IMR-90 (cell line): ENCODE measurements around the gene SCFD2. TPM values are rescaled to one million over a fixed set of nuclear protein-coding genes. Genes with fewer than 3 reads are reported as not detected.

ENCODE experiments used
- ATAC-seq: fragments of 200-7000 bp; cut with Tn5 transposase; 2 replicates; pipeline ENCODE4 v1.9.1; 2020; ENCODE audit warnings: low read depth, mild to moderate bottlenecking, moderate library complexity
- BruUV-seq: library from RNA; stranded (reverse); fragments of 400-500 nt; replicated peaks from 2 replicates; lab custom pipeline; 2021; lab: Mats Ljungman, UMichigan
- CTCF ChIA-PET: fragments of 300-600 bp; formaldehyde crosslinking; extraction: SDS; loops from one replicate; lab custom pipeline; 2021; ENCODE audit warnings: antibody characterized with exemption; lab: Yijun Ruan, JAX
- POLR2A ChIA-PET: fragments of 300-600 bp; sonication (Branson Sonifier 250); formaldehyde crosslinking; loops from one replicate; lab custom pipeline; 2022; ENCODE audit warnings: antibody characterized with exemption; ENCODE audit not compliant: unreplicated experiment; lab: Charles Lee
- DNase-seq: peaks from one replicate; pipeline ENCODE4 v3.0.0; 2013
- H2AFZ ChIP-seq: replicated peaks from 2 replicates; pipeline ENCODE3; 2013; ENCODE audit warnings: low read length, mild to moderate bottlenecking; ENCODE audit not compliant: poor library complexity
- H2AK5ac ChIP-seq: 2 replicates; pipeline ENCODE4 v1.6.1; 2013; ENCODE audit warnings: low read depth, low read length, inconsistent platforms
- H2AK9ac ChIP-seq: replicated peaks from 2 replicates; pipeline ENCODE3; 2013; ENCODE audit warnings: mild to moderate bottlenecking, low read depth, low read length, moderate library complexity; ENCODE audit not compliant: poor library complexity
- H2BK120ac ChIP-seq: 2 replicates; pipeline ENCODE4 v1.6.1; 2013; ENCODE audit warnings: low read depth, low read length, inconsistent platforms
- H2BK15ac ChIP-seq: 3 replicates; pipeline ENCODE4 v1.6.1; 2013; ENCODE audit warnings: low read depth, low read length, inconsistent platforms
- H2BK20ac ChIP-seq: 2 replicates; pipeline ENCODE4 v1.6.1; 2013; ENCODE audit warnings: low read depth, mild to moderate bottlenecking, inconsistent platforms, low read length, moderate library complexity
- H2BK5ac ChIP-seq: 2 replicates; pipeline ENCODE4 v1.6.1; 2013; ENCODE audit warnings: mild to moderate bottlenecking, low read depth, low read length, inconsistent platforms; ENCODE audit not compliant: poor library complexity, severe bottlenecking
- H3K14ac ChIP-seq: replicated peaks from 2 replicates; pipeline ENCODE4 v1.6.1; 2013; ENCODE audit warnings: low read depth, low read length, inconsistent platforms
- H3K18ac ChIP-seq: 2 replicates; pipeline ENCODE4 v1.6.1; 2013; ENCODE audit warnings: low read depth, low read length, control low read depth
- H3K23ac ChIP-seq: 2 replicates; pipeline ENCODE4 v1.6.1; 2013; ENCODE audit warnings: low read depth, low read length, inconsistent platforms
- H3K27ac ChIP-seq: 2 replicates; pipeline ENCODE4 v1.5.1; 2013; ENCODE audit warnings: mild to moderate bottlenecking, control low read depth, low read length; ENCODE audit not compliant: insufficient read depth
- H3K27me3 ChIP-seq: 2 replicates; pipeline ENCODE4 v1.6.1; 2013; ENCODE audit warnings: low read length; ENCODE audit not compliant: control insufficient read depth, insufficient read depth
- H3K36me3 ChIP-seq: 2 replicates; pipeline ENCODE4 v1.6.1; 2013; ENCODE audit warnings: low read length, mixed read lengths; ENCODE audit not compliant: control insufficient read depth, insufficient read depth
- H3K4ac ChIP-seq: 2 replicates; pipeline ENCODE4 v1.6.1; 2013; ENCODE audit warnings: low read depth, low read length, inconsistent platforms
- H3K4me1 ChIP-seq: 2 replicates; pipeline ENCODE4 v1.6.1; 2013; ENCODE audit warnings: low read length, mixed read lengths; ENCODE audit not compliant: control insufficient read depth, insufficient read depth
- H3K4me2 ChIP-seq: 2 replicates; pipeline ENCODE4 v1.6.1; 2013; ENCODE audit warnings: low read depth, mild to moderate bottlenecking, control low read depth, low read length, moderate library complexity
- H3K4me3 ChIP-seq: 2 replicates; pipeline ENCODE4 v1.5.1; 2013; ENCODE audit warnings: low read depth, mild to moderate bottlenecking, control low read depth, low read length, moderate library complexity; ENCODE audit not compliant: insufficient read depth
- H3K56ac ChIP-seq: 2 replicates; pipeline ENCODE4 v1.6.1; 2013; ENCODE audit warnings: low read length, inconsistent platforms; ENCODE audit not compliant: insufficient read depth; ENCODE audit errors: extremely low read depth
- H3K79me1 ChIP-seq, 2 experiments: 2 replicates each; pipeline ENCODE4 v1.6.1; 2013; ENCODE audit warnings: low read length in 2 of 2, inconsistent platforms in 1 of 2, low read depth in 1 of 2
- H3K9ac ChIP-seq: 2 replicates; pipeline ENCODE4 v1.6.1; 2013; ENCODE audit warnings: low read depth, low read length, control low read depth
- H3K9me1 ChIP-seq: 2 replicates; pipeline ENCODE4 v1.6.1; 2013; ENCODE audit warnings: low read length, inconsistent platforms; ENCODE audit not compliant: insufficient read depth
- H3K9me3 ChIP-seq: 2 replicates; pipeline ENCODE4 v1.6.1; 2013; ENCODE audit warnings: low read length; ENCODE audit not compliant: control insufficient read depth, insufficient read depth
- H4K20me1 ChIP-seq: 2 replicates; pipeline ENCODE4 v1.6.1; 2013; ENCODE audit warnings: low read length, inconsistent platforms; ENCODE audit not compliant: insufficient read depth
- H4K5ac ChIP-seq: 2 replicates; pipeline ENCODE4 v1.6.1; 2013; ENCODE audit warnings: mild to moderate bottlenecking, low read depth, low read length, control low read depth
- H4K8ac ChIP-seq, 2 experiments: 2 replicates each; pipeline ENCODE4 v1.6.1; 2013; ENCODE audit warnings: low read depth in 2 of 2, low read length in 2 of 2, control low read depth in 1 of 2, inconsistent platforms in 1 of 2
- H4K91ac ChIP-seq: 2 replicates; pipeline ENCODE4 v1.6.1; 2013; ENCODE audit warnings: low read depth, low read length, inconsistent platforms; ENCODE audit not compliant: insufficient read depth
- BHLHE40 ChIP-seq: fragments of 150-350 bp; IDR thresholded peaks from 2 replicates; pipeline ENCODE4 v1.6.1; 2016; ENCODE audit warnings: mild to moderate bottlenecking, low read depth, low read length
- CEBPB ChIP-seq: IDR thresholded peaks from 2 replicates; pipeline ENCODE4 v1.6.1; 2012; ENCODE audit warnings: low read depth, low read length, improper control_type of control experiment
- CHD1 ChIP-seq: IDR thresholded peaks from 2 replicates; pipeline ENCODE4 v1.6.1; 2012; ENCODE audit warnings: low read depth, low read length, improper control_type of control experiment
- CTCF ChIP-seq: conservative IDR thresholded peaks from 2 replicates; pipeline ENCODE4 v1.5.1; 2012; ENCODE audit warnings: mild to moderate bottlenecking, low read depth, low read length, improper control_type of control experiment
- FOS ChIP-seq: fragments of 150-350 bp; IDR thresholded peaks from 2 replicates; pipeline ENCODE4 v1.6.1; 2016; ENCODE audit warnings: low read depth, low read length
- MAFK ChIP-seq: IDR thresholded peaks from 2 replicates; pipeline ENCODE4 v1.6.1; 2012; ENCODE audit warnings: low read depth, low read length, improper control_type of control experiment
- MAZ ChIP-seq: IDR thresholded peaks from 2 replicates; pipeline ENCODE4 v1.6.1; 2012; ENCODE audit warnings: low read depth, mild to moderate bottlenecking, low read length, improper control_type of control experiment, moderate library complexity, borderline replicate concordance
- MXI1 ChIP-seq: IDR thresholded peaks from 2 replicates; pipeline ENCODE4 v1.6.1; 2012; ENCODE audit warnings: low read depth, mild to moderate bottlenecking, low read length, moderate library complexity, borderline replicate concordance
- NFE2L2 ChIP-seq: fragments of 150-350 bp; IDR thresholded peaks from 2 replicates; pipeline ENCODE4 v1.6.1; 2016; ENCODE audit warnings: low read depth, mild to moderate bottlenecking, low read length
- POLR2A ChIP-seq: IDR thresholded peaks from 2 replicates; pipeline ENCODE4 v1.6.1; 2012; ENCODE audit warnings: mild to moderate bottlenecking, low read depth, low read length
- RAD21 ChIP-seq: IDR thresholded peaks from 2 replicates; pipeline ENCODE4 v1.6.1; 2012; ENCODE audit warnings: low read length, improper control_type of control experiment
- RCOR1 ChIP-seq: IDR thresholded peaks from 2 replicates; pipeline ENCODE4 v1.6.1; 2012; ENCODE audit warnings: mild to moderate bottlenecking, low read length, improper control_type of control experiment; ENCODE audit not compliant: insufficient replicate concordance
- RFX5 ChIP-seq: IDR thresholded peaks from 2 replicates; pipeline ENCODE4 v1.8.0; 2012; ENCODE audit warnings: low read depth, mild to moderate bottlenecking, low read length, moderate library complexity
- SMC3 ChIP-seq: fragments of 150-350 bp; IDR thresholded peaks from 2 replicates; pipeline ENCODE4 v1.6.1; 2016; ENCODE audit warnings: low read depth, mild to moderate bottlenecking, antibody characterized with exemption, low read length, moderate library complexity
- USF2 ChIP-seq: fragments of 150-350 bp; IDR thresholded peaks from 2 replicates; pipeline ENCODE4 v1.6.1; 2017; ENCODE audit warnings: mild to moderate bottlenecking, antibody characterized with exemption, low read length, low read depth
- WGBS, 2 experiments: methylation state at CpG; one replicate each; pipeline versions ENCODE4 v1.1.5 to v1.1.7; 2013; ENCODE audit warnings: missing lambda C conversion rate in 2 of 2; ENCODE audit not compliant: insufficient read length in 1 of 2; ENCODE audit errors: extremely low coverage in 2 of 2; 5-methylcytosine and 5-hydroxymethylcytosine counted together
- dilution Hi-C: fragments of 300-500 bp; cut with HindIII; formaldehyde crosslinking; loops from one replicate; pipeline ENCODE4 v1.14.3; 2018; ENCODE audit warnings: low sequenced_read_pairs; ENCODE audit not compliant: unreplicated experiment
- in situ Hi-C: fragments of 300-500 bp; cut with MboI; formaldehyde crosslinking; loops from 3 replicates; pipeline ENCODE4 v1.14.3; 2019; ENCODE audit warnings: low sequenced_read_pairs, inconsistent platforms, mixed read lengths
- intact Hi-C: fragments of 100-400 bp; cut with micrococcal nuclease; formaldehyde crosslinking; loops from 2 replicates; pipeline ENCODE4 v1.10.0; 2022
- polyA plus RNA-seq, 3 experiments: library from polyadenylated mRNA; depleted of rRNA; stranded (reverse); fragments of >200 nt; gene quantifications; 2 replicates each; pipeline ENCODE4 v1.2.3, GENCODE V29; 2012; ENCODE audit warnings: low replicate concordance in 1 of 3
- total RNA-seq: library from RNA; depleted of rRNA; stranded (reverse); fragments of >200 nt; gene quantifications from 2 replicates; pipeline ENCODE4 v1.2.3, GENCODE V29; 2012
- TF ChIP-seq, protein P1 (sequence below): fragments of 150-350 bp; IDR thresholded peaks from 2 replicates; pipeline ENCODE4 v1.6.1; 2016; ENCODE audit warnings: low read depth, mild to moderate bottlenecking, low read length, moderate library complexity, borderline replicate concordance

SCFD2 gene
- total and polyA plus RNA-seq, 2 of the 4 experiments (the other 2 are of a cell fraction): 18.9 to 62.4 TPM

GRCh38 chr4:53307210-53307609, 58.7 kb downstream of the SCFD2 start:
- TF ChIP-seq RFX5: no peak
- no peak for TF ChIP-seq RCOR1
- no peak for TF ChIP-seq SMC3
- no peak for TF ChIP-seq MXI1
- no peak for TF ChIP-seq BHLHE40
- TF ChIP-seq CEBPB: no peak
- no peak for TF ChIP-seq CHD1
- TF ChIP-seq POLR2A: no peak
- TF ChIP-seq RAD21: no peak
- no peak for TF ChIP-seq FOS
- no peak for TF ChIP-seq USF2
- no peak for TF ChIP-seq MAZ
- no peak for TF ChIP-seq NFE2L2
- TF ChIP-seq, protein P1, sequence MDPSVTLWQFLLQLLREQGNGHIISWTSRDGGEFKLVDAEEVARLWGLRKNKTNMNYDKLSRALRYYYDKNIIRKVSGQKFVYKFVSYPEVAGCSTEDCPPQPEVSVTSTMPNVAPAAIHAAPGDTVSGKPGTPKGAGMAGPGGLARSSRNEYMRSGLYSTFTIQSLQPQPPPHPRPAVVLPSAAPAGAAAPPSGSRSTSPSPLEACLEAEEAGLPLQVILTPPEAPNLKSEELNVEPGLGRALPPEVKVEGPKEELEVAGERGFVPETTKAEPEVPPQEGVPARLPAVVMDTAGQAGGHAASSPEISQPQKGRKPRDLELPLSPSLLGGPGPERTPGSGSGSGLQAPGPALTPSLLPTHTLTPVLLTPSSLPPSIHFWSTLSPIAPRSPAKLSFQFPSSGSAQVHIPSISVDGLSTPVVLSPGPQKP: no peak
- no peak for TF ChIP-seq CTCF
- TF ChIP-seq MAFK: no peak
- WGBS, 2 experiments: no CpG with 5 or more reads among the region's 1 CpG
- Histone ChIP-seq H3K14ac (peak overlapping the region; percentile 72; the same call in 1 of the 2 replicates), H3K36me3 (no peaks in the 10 kb centered on the region), H3K79me1 (peaks cover 3 to 5% of the 10 kb centered on the region in 2 experiments; a peak in 3 of 4 replicates), H3K4me2 (peak overlapping the region; percentile 17; the same call in 1 of the 2 replicates), H4K5ac (no peak overlapping the region; the same call in 1 of the 2 replicates), H3K4ac (no peak overlapping the region; the same call in 1 of the 2 replicates), H4K20me1 (no peaks in the 10 kb centered on the region), H2BK120ac (peak overlapping the region; percentile 35), H2BK20ac (peak overlapping the region; percentile 13), H2BK15ac (peak overlapping the region; percentile 83; the same call in 1 of the 3 replicates), H4K91ac (no peak overlapping the region), H2AK5ac (no peak overlapping the region), H3K27ac (no peak overlapping the region), H3K23ac (no peak overlapping the region; the same call in 1 of the 2 replicates), H3K4me1 (peaks cover 5% of the 10 kb centered on the region; the same call in 1 of the 2 replicates), H2AK9ac (no peak overlapping the region), H3K18ac (peak overlapping the region; percentile 44; the same call in 1 of the 2 replicates), H3K9ac (no peak overlapping the region), H2AFZ (no peak overlapping the region), H3K27me3 (no peaks in the 10 kb centered on the region), H3K4me3 (no peak overlapping the region), H3K9me1 (peaks cover 3% of the 10 kb centered on the region; the same call in 1 of the 2 replicates), H2BK5ac (no peak overlapping the region), H3K9me3 (no peaks in the 10 kb centered on the region), H3K56ac (no peak overlapping the region), H4K8ac (peak overlapping the region; percentile 20 to 73; a peak in 1 of 4 replicates)
- intact Hi-C loops: loop anchor here (5.0 kb wide), 1 partner anchor 100 kb away; no protein-coding TSS in a partner anchor
- ChIA-PET CTCF (interaction anchor here (0.7 kb wide), 1 partner anchor 16 kb away, joined by 4 read pairs; no protein-coding TSS in a partner anchor), POLR2A (no interaction called here)
- dilution Hi-C loops: no loop called here
- in situ Hi-C loops: no loop called here
- DNase-seq (no peak), ATAC-seq (0 out of 2 replicates have a peak, but pooled peaks have one; percentile 11)
- BruUV-seq: no TSS peak
